Measurements from ENCODE around the gene MAML1.

Gene MAML1

GRCh38 chr5:179824745-179825112, 92.1 kb downstream of the MAML1 start:
- no peak for DNase-seq

GRCh38 chr5:179825655-179826182, 93.1 kb downstream of the MAML1 start:
- DNase-seq, result no peak

Measured in stimulated activated CD4-positive, alpha-beta T cell treated with anti-CD3 and anti-CD28 coated beads, Interleukin-2, amount 100 ng/mL, for 48 hours (primary cell).